Sigmoid colon (tissue), 7 donors: ENCODE results near the gene CTIF. TPM values are rescaled to one million over a fixed set of nuclear protein-coding genes. Genes with fewer than 3 reads are reported as not detected.

ENCODE experiments used
- DNase-seq: peaks from one replicate; pipeline ENCODE4 v3.0.0-alpha.2; 2019
- H3K27ac ChIP-seq, 4 donors: fragments of 200-600 bp; sonication (generic); one replicate each; pipeline ENCODE4 v1.5.1; 2016 to 2019; ENCODE audit warnings: mild to moderate bottlenecking in 1 of 4
- H3K27me3 ChIP-seq, 3 donors: fragments of 200-600 bp; sonication (generic); one replicate each; pipeline ENCODE4 v1.5.1; 2019; ENCODE audit warnings: mild to moderate bottlenecking in 1 of 3
- H3K36me3 ChIP-seq, 4 donors: fragments of 200-600 bp; sonication (generic); one replicate each; pipeline ENCODE4 v1.5.1; 2016 to 2019
- H3K4me1 ChIP-seq, 4 donors: fragments of 200-600 bp; sonication (generic); one replicate each; pipeline ENCODE4 v1.5.1; 2017 to 2019
- H3K4me3 ChIP-seq, 4 donors: fragments of 200-600 bp; sonication (generic); one replicate each; pipeline ENCODE4 v1.5.1; 2017 to 2019; ENCODE audit warnings: mild to moderate bottlenecking in 2 of 4, moderate library complexity in 1 of 4
- H3K9me3 ChIP-seq, 4 donors: fragments of 200-600 bp in 3 of 4; sonication (generic) in 3 of 4; one replicate each; pipeline versions ENCODE4 v1.5.1 to v1.6.1; 2013 to 2019
- CTCF ChIP-seq, 4 experiments: fragments of 450-650 bp in 3 of 4; fragments of 200-600 bp in 1 of 4; IDR thresholded peaks; one replicate each; pipeline ENCODE4 v1.5.1; 2016 to 2019; ENCODE audit warnings: antibody characterized with exemption in 4 of 4, mild to moderate bottlenecking in 3 of 4, moderate library complexity in 2 of 4
- EP300 ChIP-seq, 4 donors: sonication (generic); formaldehyde crosslinking; IDR thresholded peaks; one replicate each; pipeline ENCODE4 v1.6.1; 2017; ENCODE audit warnings: antibody characterized with exemption in 4 of 4
- POLR2A ChIP-seq, 2 donors: fragments of 450-650 bp; IDR thresholded peaks; one replicate each; pipeline ENCODE4 v1.6.1; 2016; ENCODE audit warnings: antibody characterized with exemption in 2 of 2, mild to moderate bottlenecking in 2 of 2, moderate library complexity in 2 of 2
- POLR2AphosphoS5 ChIP-seq, 4 donors: sonication (generic); formaldehyde crosslinking; IDR thresholded peaks; one replicate each; pipeline ENCODE4 v1.6.1; 2017; ENCODE audit warnings: antibody characterized with exemption in 4 of 4
- WGBS, 2 donors: extraction: QIAGEN DNeasy Blood & Tissue Kit; methylation state at CpG; one replicate each; pipeline ENCODE4 v1.1.7; 2013; 5-methylcytosine and 5-hydroxymethylcytosine counted together
- intact Hi-C: fragments of 100-400 bp; cut with DNase I; formaldehyde crosslinking; loops from one replicate; pipeline ENCODE4 v1.15.1; 2023
- polyA plus RNA-seq, 3 donors: library from polyadenylated mRNA; stranded (reverse); fragments of 200-250 nt; gene quantifications; one replicate each; pipeline ENCODE4 v1.2.3, GENCODE V29; 2013
- total RNA-seq, 4 donors: library from RNA; depleted of rRNA; stranded (reverse); fragments of >200 nt; gene quantifications; one replicate each; pipeline ENCODE4 v1.1.0, GENCODE V29; 2016
- donor health status: healthy with polysubstance abuse.
- donor health status: Bipolar disorder and iron deficiency.
- donor health status: healthy.

Gene CTIF
- total and polyA plus RNA-seq, 7 donors: 3.6 to 65.9 (median 22.5) TPM

- Histone ChIP-seq H3K4me3 (no peak overlapping the region), H3K27me3 (no peaks in the 10 kb centered on the region), H3K9me3 (no peaks in the 10 kb centered on the region), H3K4me1 (peaks cover 0 to 34% (median 29%) of the 10 kb centered on the region in 4 donors), H3K36me3 (no peaks in the 10 kb centered on the region), H3K27ac (no peak overlapping the region)
- intact Hi-C loops: no loop called here
- peak; percentile 40 for DNase-seq
- WGBS, 2 donors: 92% methylated on average over 18 of the region's 18 CpGs
- TF ChIP-seq EP300 (IDR thresholded peaks at IDR 0.05): no peak
- no peak for TF ChIP-seq CTCF (IDR thresholded peaks at IDR 0.05)
- no peak for TF ChIP-seq POLR2A (IDR thresholded peaks at IDR 0.05)
- TF ChIP-seq POLR2AphosphoS5 (IDR thresholded peaks at IDR 0.05): no peak
Observed at GRCh38 chr18:48887905-48888772, 349.3 kb downstream of the CTIF start.

GRCh38 chr18:48888773-48889080 is 349.9 kb downstream of the CTIF start:
- no peak overlapping the region for H3K27ac ChIP-seq
- H3K36me3 ChIP-seq: no peaks in the 10 kb centered on the region
- TF ChIP-seq CTCF (IDR thresholded peaks at IDR 0.05) (no peak), EP300 (IDR thresholded peaks at IDR 0.05) (no peak), POLR2AphosphoS5 (IDR thresholded peaks at IDR 0.05) (no peak)
- intact Hi-C loops: no loop called here
- H3K4me1 ChIP-seq: peaks cover 0 to 34% (median 29%) of the 10 kb centered on the region in 4 donors
- H3K9me3 ChIP-seq: no peaks in the 10 kb centered on the region
- WGBS, 2 donors: 93 to 94% methylated on average over 5 of the region's 5 CpGs
- H3K4me3 ChIP-seq: no peak overlapping the region
- no peaks in the 10 kb centered on the region for H3K27me3 ChIP-seq
- DNase-seq: peak; percentile 20

GRCh38 chr18:48889115-48889941 is 350.5 kb downstream of the CTIF start:
- no peaks in the 10 kb centered on the region for H3K9me3 ChIP-seq
- peak overlapping the region in 2 of 4 donors; percentile 2 to 46 for H3K27ac ChIP-seq
- no peaks in the 10 kb centered on the region for H3K27me3 ChIP-seq
- H3K36me3 ChIP-seq: no peaks in the 10 kb centered on the region
- TF ChIP-seq POLR2AphosphoS5 (IDR thresholded peaks at IDR 0.05) (no peak), CTCF (IDR thresholded peaks at IDR 0.05) (no peak), EP300 (IDR thresholded peaks at IDR 0.05) (no peak), POLR2A (IDR thresholded peaks at IDR 0.05) (no peak)
- WGBS, 2 donors: 59 to 76% methylated on average over 18 of the region's 18 CpGs
- intact Hi-C loops: no loop called here
- peak; percentile 69 for DNase-seq
- H3K4me1 ChIP-seq: peaks cover 0 to 32% (median 28%) of the 10 kb centered on the region in 4 donors
- H3K4me3 ChIP-seq: no peak overlapping the region

- 96 to 97% methylated on average over 13 of the region's 13 CpGs for WGBS, 2 donors
- H3K4me3 ChIP-seq: no peak overlapping the region
- peaks cover 0 to 29% (median 20%) of the 10 kb centered on the region in 4 donors for H3K4me1 ChIP-seq
- H3K27ac ChIP-seq: peak overlapping the region in 2 of 4 donors; percentile 2 to 46
- H3K36me3 ChIP-seq: no peaks in the 10 kb centered on the region
- no peaks in the 10 kb centered on the region for H3K27me3 ChIP-seq
- no peaks in the 10 kb centered on the region for H3K9me3 ChIP-seq
- intact Hi-C loops: no loop called here
- no peak for TF ChIP-seq EP300 (IDR thresholded peaks at IDR 0.05)
- no peak for TF ChIP-seq POLR2AphosphoS5 (IDR thresholded peaks at IDR 0.05)
- TF ChIP-seq POLR2A (IDR thresholded peaks at IDR 0.05): no peak
- TF ChIP-seq CTCF (IDR thresholded peaks at IDR 0.05): no peak
- DNase-seq: peak; percentile 52
Observed at GRCh38 chr18:48889981-48890762, 351.3 kb downstream of the CTIF start.
